HUES64 (cell line): ENCODE measurements around the gene TMTC2.
A peak's percentile ranks its signal among the peaks of the same experiment; 100 is the strongest.

Experiments used
- H3K27ac ChIP-seq: 2 replicates; pipeline ENCODE4 v1.7.0; 2013; ENCODE audit warnings: low read depth, low read length, inconsistent platforms
- H3K27me3 ChIP-seq: 2 replicates; pipeline ENCODE4 v1.6.1; 2013; ENCODE audit warnings: mild to moderate bottlenecking, low read length; ENCODE audit not compliant: insufficient read depth
- H3K36me3 ChIP-seq: 2 replicates; pipeline ENCODE4 v1.6.1; 2013; ENCODE audit warnings: mild to moderate bottlenecking, low read length; ENCODE audit not compliant: insufficient read depth
- H3K4me1 ChIP-seq: 2 replicates; pipeline ENCODE4 v1.6.1; 2013; ENCODE audit warnings: mild to moderate bottlenecking, low read length, moderate library complexity; ENCODE audit not compliant: insufficient read depth
- H3K4me3 ChIP-seq: 2 replicates; pipeline ENCODE4 v1.5.1; 2013; ENCODE audit warnings: mild to moderate bottlenecking, low read length, moderate library complexity
- H3K9ac ChIP-seq: 2 replicates; pipeline ENCODE4 v1.6.1; 2013; ENCODE audit warnings: mild to moderate bottlenecking, low read depth, low read length
- H3K9me3 ChIP-seq: 2 replicates; pipeline ENCODE4 v1.6.1; 2013; ENCODE audit warnings: low read depth, low read length; ENCODE audit not compliant: insufficient read depth
- WGBS: fragments of 150-250, 120-280 bp; methylation state at CpG from one replicate; pipeline ENCODE4 v1.1.7; 2013; ENCODE audit warnings: missing lambda C conversion rate; 5-methylcytosine and 5-hydroxymethylcytosine counted together

TMTC2 gene

DNA sequence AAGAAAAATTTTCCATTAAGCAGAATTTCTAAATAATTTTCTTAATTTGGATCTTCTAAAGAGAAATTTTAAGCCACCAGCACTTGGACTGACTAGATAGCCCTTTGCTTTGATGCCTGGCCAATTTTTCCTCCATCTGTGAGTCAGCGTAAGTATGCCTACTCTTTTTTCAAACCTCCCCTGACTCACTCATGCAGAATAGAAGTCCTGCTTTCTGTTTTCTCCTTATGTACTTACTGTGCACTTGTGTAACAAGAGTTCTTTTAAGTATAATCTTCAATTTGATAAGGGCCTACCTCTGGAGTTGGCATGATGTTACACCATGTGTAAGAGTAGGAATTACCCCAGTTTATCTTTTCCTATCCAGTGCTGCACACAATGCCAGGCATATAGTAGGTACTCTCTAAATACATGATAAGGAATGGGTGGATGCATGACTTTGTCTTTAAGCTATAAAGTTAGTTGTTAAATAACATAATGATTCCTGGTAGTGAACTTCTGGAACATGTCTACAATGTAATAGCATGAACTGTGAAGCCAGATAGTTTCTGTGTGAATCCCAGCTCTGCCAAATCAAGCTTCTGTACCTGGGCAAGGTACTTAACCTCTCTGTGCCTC lies 329.6 kb downstream of the TMTC2 start:
- WGBS, result 89% methylated on average over 1 of the region's 1 CpG
- Histone ChIP-seq H3K27ac (no peak overlapping the region), H3K36me3 (peaks cover 3% of the 10 kb centered on the region; the same call in 1 of the 2 replicates), H3K27me3 (no peaks in the 10 kb centered on the region), H3K9ac (no peak overlapping the region), H3K9me3 (peaks cover under 1% of the 10 kb centered on the region; the same call in 1 of the 2 replicates), H3K4me3 (no peak overlapping the region), H3K4me1 (peaks cover 8% of the 10 kb centered on the region; the same call in 1 of the 2 replicates)

DNA sequence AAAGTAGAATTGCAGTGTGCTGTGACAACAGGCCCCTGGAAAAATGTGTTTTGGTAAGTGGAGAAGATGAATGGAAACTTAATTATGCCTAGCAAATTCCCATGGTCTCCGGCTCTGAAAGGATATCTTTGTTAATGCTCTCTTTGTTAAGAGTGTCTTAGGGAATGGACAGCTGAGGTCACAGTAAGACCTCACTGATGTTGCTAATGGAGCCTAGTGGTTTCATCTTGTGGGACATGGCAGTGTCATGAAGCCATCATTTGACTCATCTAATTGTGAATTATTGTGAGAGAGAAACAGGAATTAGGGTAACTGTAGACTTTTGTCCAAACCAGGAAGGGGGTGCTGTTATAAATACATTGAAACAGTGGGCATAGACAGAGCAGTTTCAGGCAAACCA lies 330.3 kb downstream of the TMTC2 start:
- Histone ChIP-seq H3K27me3 (no peaks in the 10 kb centered on the region), H3K4me3 (no peak overlapping the region), H3K9ac (no peak overlapping the region), H3K4me1 (peaks cover 8% of the 10 kb centered on the region; the same call in 1 of the 2 replicates), H3K9me3 (no peaks in the 10 kb centered on the region), H3K36me3 (no peaks in the 10 kb centered on the region), H3K27ac (no peak overlapping the region)
- 4% methylated on average over 1 of the region's 1 CpG for WGBS

DNA sequence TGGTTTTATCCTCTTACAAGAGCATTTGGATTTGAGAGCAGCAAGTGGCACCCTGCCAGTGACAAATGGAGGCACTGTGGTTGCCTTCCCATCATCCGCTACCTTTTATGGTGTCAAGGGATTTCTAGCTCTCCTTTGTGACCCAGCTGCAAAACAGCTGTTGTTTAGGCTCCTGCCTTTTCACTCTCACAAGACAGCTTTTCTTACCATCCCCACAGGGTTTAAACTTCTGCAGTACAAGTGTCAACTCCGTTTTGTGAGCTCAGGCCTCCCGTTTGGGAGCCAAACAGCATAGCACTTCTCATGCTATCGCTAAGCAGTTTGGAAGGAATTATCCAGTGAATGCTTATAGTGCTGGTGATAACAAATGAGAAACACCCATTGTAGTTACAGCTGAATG lies 331.4 kb downstream of the TMTC2 start:
- H3K27ac ChIP-seq, result no peak overlapping the region
- peaks cover 8% of the 10 kb centered on the region; the same call in 1 of the 2 replicates for H3K4me1 ChIP-seq
- no peaks in the 10 kb centered on the region for H3K36me3 ChIP-seq
- no peak overlapping the region for H3K9ac ChIP-seq
- 89% methylated on average over 4 of the region's 4 CpGs for WGBS
- no peak overlapping the region for H3K4me3 ChIP-seq
- H3K9me3 ChIP-seq, result no peaks in the 10 kb centered on the region
- H3K27me3 ChIP-seq, result no peaks in the 10 kb centered on the region

DNA sequence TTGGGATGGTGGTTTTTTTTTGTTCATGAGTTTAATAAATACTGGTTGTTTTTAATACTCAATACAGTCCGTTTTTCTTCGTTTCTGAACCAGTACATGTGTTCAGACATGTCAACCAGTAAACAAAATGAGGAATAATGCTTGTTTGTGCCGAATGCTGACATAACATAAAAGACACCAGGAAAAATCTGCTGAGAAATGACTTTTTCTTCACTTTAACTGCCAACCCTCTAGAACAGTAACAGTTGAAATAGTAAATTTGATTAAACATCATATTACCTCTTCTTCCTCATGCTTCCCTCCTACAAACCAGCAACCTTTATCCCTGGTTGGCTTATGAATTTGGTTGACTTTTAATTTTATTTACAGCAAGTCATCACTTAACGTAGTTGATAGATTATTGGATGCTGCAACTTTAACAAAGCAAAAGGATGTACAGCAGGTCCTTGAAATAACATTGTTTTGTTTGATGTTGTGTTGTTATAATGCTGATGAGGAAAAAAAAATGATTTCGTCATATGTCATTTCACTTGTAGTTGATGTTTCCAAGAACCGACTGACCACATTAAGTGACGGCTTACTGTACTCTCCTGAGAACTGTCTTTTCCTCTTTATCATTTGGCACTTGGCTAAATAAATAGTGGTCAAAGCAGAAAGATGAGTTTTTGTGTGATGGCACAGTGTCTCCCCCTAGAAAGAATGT lies 340.5 kb downstream of the TMTC2 start:
- H3K27ac ChIP-seq, result no peak overlapping the region
- H3K4me1 ChIP-seq, result no peaks in the 10 kb centered on the region
- H3K4me3 ChIP-seq, result no peak overlapping the region
- WGBS, result 90% methylated on average over 7 of the region's 7 CpGs
- no peak overlapping the region for H3K9ac ChIP-seq
- H3K9me3 ChIP-seq, result no peaks in the 10 kb centered on the region
- no peaks in the 10 kb centered on the region for H3K27me3 ChIP-seq
- H3K36me3 ChIP-seq, result no peaks in the 10 kb centered on the region

DNA sequence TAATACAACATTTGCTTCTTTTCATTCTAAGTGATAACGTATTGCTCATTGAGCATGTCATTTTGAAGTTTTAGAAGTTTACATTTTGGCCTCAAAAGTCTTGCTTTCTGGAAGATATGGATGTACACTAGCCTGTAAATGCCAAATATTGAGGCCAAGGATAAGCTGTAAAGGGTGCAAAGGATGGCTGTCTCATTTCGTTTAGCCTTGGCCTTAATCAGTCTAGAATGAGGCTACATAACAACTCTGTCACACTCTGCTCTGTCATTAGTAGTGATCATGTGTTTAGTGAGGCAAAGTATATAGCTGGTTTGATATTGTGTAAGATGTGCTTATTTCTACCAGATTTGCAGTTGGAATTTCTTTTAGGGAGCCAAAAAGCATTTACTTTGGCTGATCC lies 344.5 kb downstream of the TMTC2 start:
- H3K9me3 ChIP-seq, result no peaks in the 10 kb centered on the region
- H3K27me3 ChIP-seq, result no peaks in the 10 kb centered on the region
- no peak overlapping the region for H3K9ac ChIP-seq
- H3K27ac ChIP-seq, result no peak overlapping the region
- H3K4me3 ChIP-seq, result no peak overlapping the region
- no peaks in the 10 kb centered on the region for H3K36me3 ChIP-seq
- H3K4me1 ChIP-seq, result no peaks in the 10 kb centered on the region
- 95% methylated on average over 2 of the region's 2 CpGs for WGBS

GRCh38 chr12:83036847-83037246 lies 350.1 kb downstream of the TMTC2 start:
- Histone ChIP-seq H3K4me1 (peaks cover under 1% of the 10 kb centered on the region; the same call in 1 of the 2 replicates), H3K9me3 (no peaks in the 10 kb centered on the region), H3K27me3 (no peaks in the 10 kb centered on the region), H3K9ac (no peak overlapping the region), H3K4me3 (no peak overlapping the region), H3K27ac (no peak overlapping the region), H3K36me3 (no peaks in the 10 kb centered on the region)
- 86% methylated on average over 1 of the region's 1 CpG for WGBS

DNA sequence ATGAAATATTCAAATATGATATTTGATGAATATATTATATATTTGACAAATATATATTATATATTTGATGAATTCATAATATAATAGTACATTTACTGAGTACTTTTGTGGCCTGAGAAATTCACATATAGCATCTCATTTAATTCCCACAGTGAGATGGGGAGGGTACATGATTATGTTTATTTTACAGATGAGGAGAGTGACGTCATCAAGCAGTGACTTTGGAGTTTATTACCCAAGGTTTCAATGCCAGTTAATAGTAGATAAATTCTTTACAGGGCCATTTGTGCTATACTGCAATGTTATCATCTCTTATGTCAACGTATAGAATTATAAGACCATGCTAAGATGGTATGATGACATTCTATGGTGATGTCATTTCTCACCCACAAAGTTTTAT lies 352.7 kb downstream of the TMTC2 start:
- no peaks in the 10 kb centered on the region for H3K9me3 ChIP-seq
- no peaks in the 10 kb centered on the region for H3K36me3 ChIP-seq
- H3K9ac ChIP-seq, result no peak overlapping the region
- peaks cover 18% of the 10 kb centered on the region for H3K4me1 ChIP-seq
- H3K27ac ChIP-seq, result no peak overlapping the region
- 100% methylated on average over 1 of the region's 2 CpGs for WGBS
- H3K27me3 ChIP-seq, result no peaks in the 10 kb centered on the region
- H3K4me3 ChIP-seq, result no peak overlapping the region

DNA sequence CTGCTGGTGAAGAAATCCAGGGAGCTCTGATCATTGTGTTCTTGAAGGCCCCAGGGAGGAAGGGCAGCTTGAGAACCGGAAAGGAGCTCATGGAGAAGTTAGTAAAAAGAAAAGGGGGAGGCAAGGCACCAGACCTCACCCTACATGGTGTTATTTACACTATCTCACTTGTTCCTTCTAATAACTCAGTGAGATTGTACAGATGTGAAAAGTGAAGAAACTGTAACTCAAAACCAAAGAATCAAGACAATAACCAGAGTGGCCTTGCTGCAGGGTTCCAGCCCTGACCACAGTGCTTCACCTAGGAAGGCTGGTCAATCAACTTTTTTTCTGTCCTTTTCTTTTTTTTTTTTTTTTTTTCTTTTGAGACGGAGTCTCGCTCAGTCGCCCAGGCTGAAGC lies 353.6 kb downstream of the TMTC2 start:
- 96% methylated on average over 4 of the region's 4 CpGs for WGBS
- no peaks in the 10 kb centered on the region for H3K27me3 ChIP-seq
- H3K9me3 ChIP-seq, result no peaks in the 10 kb centered on the region
- no peak overlapping the region for H3K4me3 ChIP-seq
- H3K9ac ChIP-seq, result no peak overlapping the region
- H3K4me1 ChIP-seq, result peaks cover 18% of the 10 kb centered on the region
- no peaks in the 10 kb centered on the region for H3K36me3 ChIP-seq
- H3K27ac ChIP-seq, result no peak overlapping the region

DNA sequence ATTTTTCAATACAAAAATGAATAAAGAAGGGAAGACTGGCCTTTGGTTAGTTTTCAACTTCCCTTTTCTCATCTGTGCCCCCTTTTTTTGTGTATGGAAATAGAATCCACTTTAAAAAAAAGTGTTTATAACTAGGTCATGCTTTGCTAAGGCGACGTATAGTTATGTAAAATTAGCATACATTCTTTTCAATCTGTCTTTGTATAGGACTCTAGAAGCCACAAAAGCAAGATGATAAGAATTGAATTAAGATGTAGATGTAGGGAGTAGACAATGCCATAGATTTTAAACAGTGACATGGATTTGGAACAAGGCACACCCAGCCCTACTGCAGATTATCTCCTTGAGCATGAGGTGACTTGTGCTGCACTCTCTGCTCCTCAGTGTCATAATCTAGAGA lies 354.3 kb downstream of the TMTC2 start:
- H3K4me3 ChIP-seq, result no peak overlapping the region
- peaks cover 18% of the 10 kb centered on the region for H3K4me1 ChIP-seq
- H3K27me3 ChIP-seq, result no peaks in the 10 kb centered on the region
- H3K36me3 ChIP-seq, result no peaks in the 10 kb centered on the region
- no peaks in the 10 kb centered on the region for H3K9me3 ChIP-seq
- no peak overlapping the region for H3K27ac ChIP-seq
- WGBS, result 100% methylated on average over 2 of the region's 2 CpGs
- H3K9ac ChIP-seq, result no peak overlapping the region

DNA sequence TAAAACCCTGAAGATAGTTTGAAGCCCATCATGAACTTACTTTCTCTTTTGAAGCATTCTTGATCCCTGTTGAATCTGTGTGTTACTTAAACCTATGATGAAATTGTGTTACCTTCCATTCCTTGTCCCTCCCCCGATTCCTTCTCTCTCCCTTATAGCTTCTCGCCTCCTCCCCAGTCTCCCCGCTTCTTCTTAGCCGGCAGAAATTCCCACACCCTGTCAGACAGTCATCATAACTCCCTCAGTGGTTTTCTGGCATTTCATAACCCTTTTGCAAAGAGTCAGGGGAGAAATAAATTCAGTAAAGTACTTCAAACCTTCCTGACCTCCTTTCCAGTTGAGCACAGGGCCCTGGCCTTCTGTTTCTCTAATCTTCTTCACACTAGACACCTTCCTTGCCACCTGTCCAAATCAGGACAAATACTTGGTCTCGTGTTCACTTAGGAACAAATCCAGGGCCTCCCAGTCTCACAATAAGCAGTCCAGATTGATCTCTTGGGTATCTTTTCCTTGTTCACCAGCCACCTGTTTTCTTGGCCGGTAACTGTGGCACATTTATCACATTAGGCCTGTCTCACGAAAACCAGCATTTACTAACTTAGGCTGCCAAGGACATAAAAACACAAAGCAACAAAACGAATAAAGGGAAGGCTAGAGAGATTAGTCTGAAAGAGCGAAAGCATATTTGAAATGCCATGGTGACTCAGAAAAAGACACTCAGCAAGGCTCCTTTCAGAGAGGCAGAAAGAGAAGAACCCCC lies 355.9 kb downstream of the TMTC2 start:
- Histone ChIP-seq H3K27me3 (no peaks in the 10 kb centered on the region), H3K9me3 (no peaks in the 10 kb centered on the region), H3K36me3 (no peaks in the 10 kb centered on the region), H3K4me1 (peaks cover 18% of the 10 kb centered on the region), H3K9ac (peak overlapping the region; percentile 47; the same call in 1 of the 2 replicates), H3K27ac (peak overlapping the region; percentile 82), H3K4me3 (no peak overlapping the region)
- 67% methylated on average over 9 of the region's 9 CpGs for WGBS

DNA sequence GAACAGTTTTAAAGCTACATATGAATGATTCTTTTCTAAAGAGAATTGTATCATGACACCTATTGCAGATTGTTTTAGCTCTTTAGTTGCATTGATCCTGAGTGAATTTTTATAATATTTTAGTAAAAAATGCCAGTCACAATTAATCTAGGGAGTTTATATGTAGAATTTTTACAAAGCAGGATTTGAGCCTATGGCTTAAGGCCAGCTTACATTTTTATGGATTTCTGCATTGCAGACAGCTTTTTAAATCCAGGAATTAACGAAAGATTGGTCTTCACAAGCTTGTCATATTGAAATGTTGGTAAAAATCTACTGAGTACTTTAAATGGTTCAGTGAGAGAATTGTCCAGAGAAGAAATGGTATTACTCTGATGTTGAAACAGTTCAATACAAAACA lies 358.0 kb downstream of the TMTC2 start:
- WGBS, result 98% methylated on average over 1 of the region's 1 CpG

More for the DNA sequence above, 358.0 kb downstream of the TMTC2 start:
- Histone ChIP-seq H3K9ac (no peak overlapping the region), H3K9me3 (no peaks in the 10 kb centered on the region), H3K27ac (no peak overlapping the region), H3K27me3 (no peaks in the 10 kb centered on the region), H3K36me3 (no peaks in the 10 kb centered on the region), H3K4me3 (no peak overlapping the region), H3K4me1 (peaks cover 18% of the 10 kb centered on the region)
